ENCODE results near the gene NKIRAS1. TPM values are rescaled to one million over a fixed set of nuclear protein-coding genes. Genes with fewer than 3 reads are reported as not detected.
"Not testable (repeated sequence)": the region's sequence is repeated elsewhere in the genome, so short reads cannot be mapped to it uniquely, and the experiment has no call there.

Gene NKIRAS1
- total and polyA plus RNA-seq, 2 donors (not counting 1 experiment from before 2014, with no cell fraction given), result 1.6 to 4.7 TPM

DNA sequence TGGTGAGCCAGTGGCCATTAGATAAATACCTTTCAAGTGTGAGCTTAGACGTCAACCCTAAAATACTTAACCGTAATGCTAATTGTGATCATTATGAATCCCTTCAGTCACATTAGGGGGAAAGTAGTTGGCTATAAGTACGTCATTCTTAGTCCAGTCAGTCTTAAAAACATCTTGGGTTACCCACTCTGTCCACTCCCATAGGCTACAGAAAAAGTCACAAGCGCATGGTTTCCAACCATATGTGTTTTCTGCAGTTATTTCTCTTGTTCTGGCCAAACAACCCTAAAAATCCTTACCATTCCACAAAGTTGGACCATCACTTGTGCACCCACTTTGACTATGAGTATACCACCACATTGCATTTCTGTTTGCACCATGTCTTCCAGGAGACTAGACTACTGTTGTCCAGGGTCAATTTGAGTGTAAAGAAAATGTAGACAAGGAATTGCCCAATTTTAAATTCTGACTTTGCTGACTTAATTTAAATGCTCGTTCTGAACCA is 3.4 kb upstream of the NKIRAS1 start:
- no peaks in the 10 kb centered on the region for H3K9me3 ChIP-seq (ENCODE audit: control extremely low read depth in 1 of 3, control insufficient read depth in 2 of 3, insufficient read depth in 1 of 3, low read length in 2 of 3)
- peaks cover 4% of the 10 kb centered on the region for H3K27me3 Mint-ChIP-seq
- no peaks in the 10 kb centered on the region for H3K27me3 ChIP-seq (replicated peaks in 1 of 4; ENCODE audit: control extremely low read depth in 1 of 4, control insufficient read depth in 3 of 4, insufficient read depth in 4 of 4, low read length in 3 of 4)
- peaks cover 47% of the 10 kb centered on the region for H3K4me1 Mint-ChIP-seq
- H3K79me2 ChIP-seq (ENCODE audit: control insufficient read depth, insufficient read depth, low read length), result peaks cover 27% of the 10 kb centered on the region
- H3K27ac ChIP-seq (ENCODE audit: low read length in 2 of 2), result peak overlapping the region in 1 of 2 donors; percentile 51
- ChIA-PET POLR2A (interaction anchor here (0.6 to 1.2 kb wide), 3 partner anchors 8 to 24 kb away, joined by 3 to 4 read pairs (median 4); no protein-coding TSS in a partner anchor), CTCF (no interaction called here)
- H3K4me1 ChIP-seq (ENCODE audit: control insufficient read depth in 2 of 2, insufficient read depth in 2 of 2, low read length in 2 of 2), result peaks cover 36 to 37% of the 10 kb centered on the region in 2 donors
- intact Hi-C loops (cut with micrococcal nuclease), result no loop called here
- TF ChIP-seq EZH2 (IDR thresholded peaks at IDR 0.05; ENCODE audit: borderline replicate concordance, insufficient read depth, low read depth, low read length, poor library complexity, severe bottlenecking), result no peak
- TF ChIP-seq, protein P1, sequence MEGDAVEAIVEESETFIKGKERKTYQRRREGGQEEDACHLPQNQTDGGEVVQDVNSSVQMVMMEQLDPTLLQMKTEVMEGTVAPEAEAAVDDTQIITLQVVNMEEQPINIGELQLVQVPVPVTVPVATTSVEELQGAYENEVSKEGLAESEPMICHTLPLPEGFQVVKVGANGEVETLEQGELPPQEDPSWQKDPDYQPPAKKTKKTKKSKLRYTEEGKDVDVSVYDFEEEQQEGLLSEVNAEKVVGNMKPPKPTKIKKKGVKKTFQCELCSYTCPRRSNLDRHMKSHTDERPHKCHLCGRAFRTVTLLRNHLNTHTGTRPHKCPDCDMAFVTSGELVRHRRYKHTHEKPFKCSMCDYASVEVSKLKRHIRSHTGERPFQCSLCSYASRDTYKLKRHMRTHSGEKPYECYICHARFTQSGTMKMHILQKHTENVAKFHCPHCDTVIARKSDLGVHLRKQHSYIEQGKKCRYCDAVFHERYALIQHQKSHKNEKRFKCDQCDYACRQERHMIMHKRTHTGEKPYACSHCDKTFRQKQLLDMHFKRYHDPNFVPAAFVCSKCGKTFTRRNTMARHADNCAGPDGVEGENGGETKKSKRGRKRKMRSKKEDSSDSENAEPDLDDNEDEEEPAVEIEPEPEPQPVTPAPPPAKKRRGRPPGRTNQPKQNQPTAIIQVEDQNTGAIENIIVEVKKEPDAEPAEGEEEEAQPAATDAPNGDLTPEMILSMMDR (IDR thresholded peaks at IDR 0.05), result no peak
- peaks cover 39% of the 10 kb centered on the region for H4K20me1 ChIP-seq (ENCODE audit: control insufficient read depth, insufficient read depth, low read length, poor library complexity, severe bottlenecking)
- no peak overlapping the region for H3K4me3 ChIP-seq (ENCODE audit: control extremely low read depth in 1 of 5, extremely low read depth in 1 of 5, insufficient read depth in 1 of 5, low read depth in 2 of 5, low read length in 4 of 5)
- H3K36me3 ChIP-seq (replicated peaks in 1 of 2; ENCODE audit: control extremely low read depth in 1 of 2, control insufficient read depth in 1 of 2, extremely low read depth in 1 of 2, insufficient read depth in 2 of 2, low read length in 1 of 2), result peaks cover 5 to 48% of the 10 kb centered on the region in 2 experiments
- no peak overlapping the region for H3K9ac ChIP-seq (ENCODE audit: low read length)
- H3K4me2 ChIP-seq (replicated peaks; ENCODE audit: low read depth, low read length, poor library complexity, severe bottlenecking), result no peak overlapping the region
- peak overlapping the region; percentile 22 for H3K27ac Mint-ChIP-seq
- 100% methylated on average over 3 of the region's 5 CpGs for WGBS (ENCODE audit: insufficient coverage)
- H3K9me3 Mint-ChIP-seq (ENCODE audit: insufficient read depth), result no peaks in the 10 kb centered on the region
- no peak overlapping the region for H2AFZ ChIP-seq (ENCODE audit: insufficient read depth, low read depth, low read length, poor library complexity, severe bottlenecking)
- ATAC-seq (ENCODE audit: low read depth) (no peak), DNase-seq (no peak)
- peak overlapping the region; percentile 16 for H3K4me3 Mint-ChIP-seq

DNA sequence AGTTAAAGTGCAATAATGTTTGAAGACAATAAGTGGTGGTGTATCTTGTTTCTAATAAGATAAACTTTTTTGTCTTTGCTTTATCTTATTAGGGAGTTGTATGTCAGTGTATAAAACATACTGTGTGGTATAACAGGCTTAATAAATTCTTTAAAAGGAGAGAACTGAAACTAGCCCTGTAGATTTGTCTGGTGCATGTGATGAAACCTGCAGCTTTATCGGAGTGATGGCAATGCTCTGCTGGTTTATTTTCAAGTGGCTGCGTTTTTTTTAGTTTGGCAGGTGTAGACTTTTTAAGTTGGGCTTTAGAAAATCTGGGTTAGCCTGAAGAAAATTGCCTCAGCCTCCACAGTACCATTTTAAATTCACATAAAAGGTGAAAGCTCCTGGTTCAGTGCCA is 2.8 kb upstream of the NKIRAS1 start:
- Histone ChIP-seq H3K27ac (ENCODE audit: low read length in 2 of 2) (peak overlapping the region in 1 of 2 donors; percentile 51), H3K27me3 (replicated peaks in 1 of 4; ENCODE audit: control extremely low read depth in 1 of 4, control insufficient read depth in 3 of 4, insufficient read depth in 4 of 4, low read length in 3 of 4) (no peaks in the 10 kb centered on the region), H3K4me1 (ENCODE audit: control insufficient read depth in 2 of 2, insufficient read depth in 2 of 2, low read length in 2 of 2) (peaks cover 36 to 38% of the 10 kb centered on the region in 2 donors), H3K9me3 (ENCODE audit: control extremely low read depth in 1 of 3, control insufficient read depth in 2 of 3, insufficient read depth in 1 of 3, low read length in 2 of 3) (no peaks in the 10 kb centered on the region), H3K79me2 (ENCODE audit: control insufficient read depth, insufficient read depth, low read length) (peaks cover 33% of the 10 kb centered on the region), H3K36me3 (replicated peaks in 1 of 2; ENCODE audit: control extremely low read depth in 1 of 2, control insufficient read depth in 1 of 2, extremely low read depth in 1 of 2, insufficient read depth in 2 of 2, low read length in 1 of 2) (peaks cover 5 to 43% of the 10 kb centered on the region in 2 experiments), H3K9ac (ENCODE audit: low read length) (no peak overlapping the region), H3K4me3 (ENCODE audit: control extremely low read depth in 1 of 5, extremely low read depth in 1 of 5, insufficient read depth in 1 of 5, low read depth in 2 of 5, low read length in 4 of 5) (no peak overlapping the region), H4K20me1 (ENCODE audit: control insufficient read depth, insufficient read depth, low read length, poor library complexity, severe bottlenecking) (peaks cover 39% of the 10 kb centered on the region), H3K4me2 (replicated peaks; ENCODE audit: low read depth, low read length, poor library complexity, severe bottlenecking) (no peak overlapping the region), H2AFZ (ENCODE audit: insufficient read depth, low read depth, low read length, poor library complexity, severe bottlenecking) (no peak overlapping the region)
- H3K27ac Mint-ChIP-seq, result peak overlapping the region; percentile 22
- no peaks in the 10 kb centered on the region for H3K9me3 Mint-ChIP-seq (ENCODE audit: insufficient read depth)
- peaks cover 47% of the 10 kb centered on the region for H3K4me1 Mint-ChIP-seq
- peaks cover 4% of the 10 kb centered on the region for H3K27me3 Mint-ChIP-seq
- ATAC-seq (ENCODE audit: low read depth) (no peak), DNase-seq (peak; percentile 35)
- no CpG with 5 or more reads among the region's 2 CpGs for WGBS (ENCODE audit: insufficient coverage)
- H3K4me3 Mint-ChIP-seq, result peak overlapping the region; percentile 16
- intact Hi-C loops (cut with micrococcal nuclease), result loop anchor here (10.0 kb wide), 1 partner anchor 1745 kb away; the partner anchor contains the start of gene TOP2B
- ChIA-PET CTCF (no interaction called here), POLR2A (interaction anchor here (0.6 to 1.2 kb wide), 2 partner anchors 9 to 24 kb away, joined by 3 to 4 read pairs; no protein-coding TSS in a partner anchor)
- no peak for TF ChIP-seq EZH2 (IDR thresholded peaks at IDR 0.05; ENCODE audit: borderline replicate concordance, insufficient read depth, low read depth, low read length, poor library complexity, severe bottlenecking)
- TF ChIP-seq, protein P1 (IDR thresholded peaks at IDR 0.05), result no peak

DNA sequence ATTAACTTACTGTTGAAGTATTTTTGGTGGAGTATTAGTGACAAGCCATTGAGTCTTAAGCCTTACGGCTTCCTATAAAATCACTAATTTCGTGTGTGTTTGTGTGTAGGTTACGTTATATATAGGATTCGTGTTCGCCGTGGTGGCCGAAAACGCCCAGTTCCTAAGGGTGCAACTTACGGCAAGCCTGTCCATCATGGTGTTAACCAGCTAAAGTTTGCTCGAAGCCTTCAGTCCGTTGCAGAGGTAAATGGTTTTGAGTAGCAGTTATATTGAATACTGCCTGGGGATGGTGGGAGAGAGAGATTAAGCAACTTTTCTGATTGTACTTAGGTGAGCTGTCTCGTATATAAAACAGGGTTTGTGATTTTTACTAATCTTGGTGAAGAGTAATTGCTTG is 1.5 kb upstream of the NKIRAS1 start:
- peak overlapping the region; percentile 93 for H3K9ac ChIP-seq (ENCODE audit: low read length)
- peak overlapping the region; percentile 85 to 94 for H3K27ac ChIP-seq (ENCODE audit: low read length in 2 of 2)
- not testable (repeated sequence) for ATAC-seq (ENCODE audit: low read depth); H2AFZ ChIP-seq (ENCODE audit: insufficient read depth, low read depth, low read length, poor library complexity, severe bottlenecking); DNase-seq; H3K27me3 ChIP-seq (replicated peaks in 1 of 4; ENCODE audit: control extremely low read depth in 1 of 4, control insufficient read depth in 3 of 4, insufficient read depth in 4 of 4, low read length in 3 of 4); H3K9me3 Mint-ChIP-seq (ENCODE audit: insufficient read depth); H3K9me3 ChIP-seq (ENCODE audit: control extremely low read depth in 1 of 3, control insufficient read depth in 2 of 3, insufficient read depth in 1 of 3, low read length in 2 of 3); H3K27me3 Mint-ChIP-seq
- H3K4me2 ChIP-seq (replicated peaks; ENCODE audit: low read depth, low read length, poor library complexity, severe bottlenecking), result peak overlapping the region; percentile 92
- H3K4me3 ChIP-seq (ENCODE audit: control extremely low read depth in 1 of 5, extremely low read depth in 1 of 5, insufficient read depth in 1 of 5, low read depth in 2 of 5, low read length in 4 of 5), result peak overlapping the region; percentile 83 to 99 (median 99)
- CTCF ChIA-PET, result interaction anchor here (0.6 to 1.4 kb wide), 3 partner anchors 21 to 246 kb away, joined by 3 read pairs; no protein-coding TSS in a partner anchor
- H3K36me3 ChIP-seq (replicated peaks in 1 of 2; ENCODE audit: control extremely low read depth in 1 of 2, control insufficient read depth in 1 of 2, extremely low read depth in 1 of 2, insufficient read depth in 2 of 2, low read length in 1 of 2), result peaks cover 5 to 43% of the 10 kb centered on the region in 2 experiments
- peaks cover 50% of the 10 kb centered on the region for H3K4me1 Mint-ChIP-seq
- H4K20me1 ChIP-seq (ENCODE audit: control insufficient read depth, insufficient read depth, low read length, poor library complexity, severe bottlenecking), result peaks cover 39% of the 10 kb centered on the region
- intact Hi-C loops (cut with micrococcal nuclease), result loop anchor here (10.0 kb wide), 1 partner anchor 1746 kb away; the partner anchor contains the start of gene TOP2B
- H3K79me2 ChIP-seq (ENCODE audit: control insufficient read depth, insufficient read depth, low read length), result peaks cover 42% of the 10 kb centered on the region
- peaks cover 33 to 35% of the 10 kb centered on the region in 2 donors for H3K4me1 ChIP-seq (ENCODE audit: control insufficient read depth in 2 of 2, insufficient read depth in 2 of 2, low read length in 2 of 2)
- H3K27ac Mint-ChIP-seq, result peak overlapping the region; percentile 99
- 8% methylated on average over 2 of the region's 12 CpGs for WGBS (ENCODE audit: insufficient coverage)
- H3K4me3 Mint-ChIP-seq, result peak overlapping the region; percentile 99
- POLR2A ChIA-PET, result interaction anchor here (0.6 to 2.3 kb wide), 4 partner anchors 9 to 113 kb away, joined by 4 to 35 read pairs (median 6); partner anchors contain the start of genes NR1D2 and UBE2E1

All from B cell (primary cell).